Stimulated activated naive CD8-positive, alpha-beta T cell treated with anti-CD3 and anti-CD28 coated beads, Interleukin-15, Interleukin-2, amounts not matched to agents 100 ng/mL and 50 ng/mL, for 24 hours (primary cell): ENCODE results near the gene ZNF681.

Experiments used
- H3K27ac Mint-ChIP-seq: one replicate; pipeline ENCODE4 v1.8.0; 2021; ENCODE audit warnings: mild to moderate bottlenecking, mixed read lengths
- H3K27me3 Mint-ChIP-seq: one replicate; pipeline ENCODE4 v1.8.0; 2021; ENCODE audit warnings: mixed read lengths
- H3K36me3 Mint-ChIP-seq: one replicate; pipeline ENCODE4 v1.8.0; 2021; ENCODE audit warnings: low read depth, mixed read lengths
- H3K4me1 Mint-ChIP-seq: one replicate; pipeline ENCODE4 v1.8.0; 2021; ENCODE audit warnings: low read depth, mixed read lengths
- H3K4me3 Mint-ChIP-seq: one replicate; pipeline ENCODE4 v1.8.0; 2021; ENCODE audit warnings: mild to moderate bottlenecking, mixed read lengths
- H3K9me3 Mint-ChIP-seq: one replicate; pipeline ENCODE4 v1.8.0; 2021; ENCODE audit warnings: mixed read lengths

The ZNF681 gene

DNA sequence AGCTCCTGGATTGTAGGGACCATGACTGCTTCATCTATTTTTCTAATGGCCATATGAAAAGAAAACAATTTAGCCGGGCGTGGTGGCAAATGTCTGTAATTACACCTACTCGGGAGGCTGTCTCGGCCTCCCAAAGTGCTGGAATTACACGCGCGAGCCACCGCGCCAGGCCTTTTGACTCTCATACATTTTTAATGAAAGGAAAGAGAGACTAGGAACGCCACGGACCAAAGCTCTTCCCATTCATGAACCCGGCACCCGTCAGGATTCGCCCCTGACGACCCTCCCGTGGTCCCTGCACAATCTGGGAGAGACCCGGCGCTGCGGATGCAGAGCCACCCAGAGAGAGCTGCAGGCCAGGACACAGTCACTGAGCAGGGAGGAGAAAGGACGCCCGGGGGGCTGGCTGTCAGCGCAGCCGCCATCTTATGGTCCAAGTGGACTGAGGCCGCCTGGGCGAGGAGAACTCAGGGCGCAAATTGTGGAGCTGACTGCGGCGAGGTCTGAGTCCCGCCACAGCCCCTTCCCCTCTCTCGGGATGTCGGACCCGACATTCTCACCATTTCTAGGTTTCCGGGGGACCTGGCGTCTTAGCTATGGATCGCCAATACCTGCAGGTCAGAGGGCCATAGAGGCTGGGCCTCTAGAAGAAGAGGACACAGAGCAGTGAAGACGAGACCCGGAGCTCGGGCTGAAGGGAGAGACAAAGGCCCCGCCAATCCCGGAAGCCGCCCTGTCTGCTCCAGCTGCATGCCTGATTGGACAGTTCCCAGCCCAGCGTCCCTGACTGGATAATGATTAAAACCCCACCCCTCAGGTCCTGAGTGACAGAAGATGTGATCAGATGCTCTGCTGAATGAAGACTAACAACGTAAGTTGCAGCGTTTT is at the start of gene ZNF681:
ZNF681 (minus strand) TSS at position 705 of the 888 bp plus-strand sequence; CDS start at position 563, 142 bp downstream.
- Mint-ChIP-seq H3K27ac (peak within 1 kb of the TSS; percentile 82), H3K36me3 (peaks cover 27% of the 10 kb centered on the region), H3K9me3 (peaks cover 9% of the 10 kb centered on the region), H3K4me1 (peaks cover 28% of the 10 kb centered on the region), H3K4me3 (peak within 1 kb of the TSS; percentile 93), H3K27me3 (no peaks in the 10 kb centered on the region)

- Mint-ChIP-seq H3K4me1 (peaks cover 23% of the 10 kb centered on the region), H3K27ac (no peak overlapping the region), H3K27me3 (no peaks in the 10 kb centered on the region), H3K36me3 (peaks cover 18% of the 10 kb centered on the region), H3K9me3 (no peaks in the 10 kb centered on the region), H3K4me3 (no peak overlapping the region)
These were observed 46.0 kb upstream of the ZNF681 start for GRCh38 chr19:23804676-23805075.

DNA sequence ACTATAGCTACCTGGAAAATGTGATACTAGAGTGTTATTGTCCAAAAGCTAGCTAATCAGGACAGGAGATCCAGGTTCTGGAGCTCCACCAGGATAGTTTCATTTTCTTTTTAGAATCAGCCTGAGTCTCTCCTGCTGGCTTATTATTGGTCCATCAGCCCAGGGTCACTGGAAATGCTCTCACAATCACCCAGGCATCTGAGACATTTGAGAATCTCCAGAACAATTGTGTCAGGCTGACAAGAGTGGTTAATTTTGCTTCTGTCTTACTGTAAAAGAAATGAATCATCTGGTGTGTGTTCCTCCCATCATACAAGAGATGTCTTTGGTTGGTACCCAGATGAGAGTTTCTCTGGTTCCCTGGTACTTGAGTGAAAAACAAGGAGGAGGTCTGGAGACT is 43.6 kb upstream of the ZNF681 start:
- H3K27me3 Mint-ChIP-seq = no peaks in the 10 kb centered on the region
- no peaks in the 10 kb centered on the region for H3K9me3 Mint-ChIP-seq
- peaks cover 31% of the 10 kb centered on the region for H3K4me1 Mint-ChIP-seq
- H3K36me3 Mint-ChIP-seq = peaks cover 7% of the 10 kb centered on the region
- H3K27ac Mint-ChIP-seq = no peak overlapping the region
- H3K4me3 Mint-ChIP-seq = no peak overlapping the region

GRCh38 chr19:23801803-23802202 is 43.1 kb upstream of the ZNF681 start:
- Mint-ChIP-seq H3K27ac (no peak overlapping the region), H3K9me3 (peaks cover 2% of the 10 kb centered on the region), H3K4me3 (no peak overlapping the region), H3K27me3 (no peaks in the 10 kb centered on the region), H3K36me3 (peaks cover 8% of the 10 kb centered on the region), H3K4me1 (peaks cover 31% of the 10 kb centered on the region)

GRCh38 chr19:23800868-23801267 is 42.2 kb upstream of the ZNF681 start:
- H3K36me3 Mint-ChIP-seq = peaks cover 17% of the 10 kb centered on the region
- H3K27me3 Mint-ChIP-seq = no peaks in the 10 kb centered on the region
- peaks cover 31% of the 10 kb centered on the region for H3K4me1 Mint-ChIP-seq
- no peak overlapping the region for H3K27ac Mint-ChIP-seq
- peaks cover 6% of the 10 kb centered on the region for H3K9me3 Mint-ChIP-seq
- no peak overlapping the region for H3K4me3 Mint-ChIP-seq

DNA sequence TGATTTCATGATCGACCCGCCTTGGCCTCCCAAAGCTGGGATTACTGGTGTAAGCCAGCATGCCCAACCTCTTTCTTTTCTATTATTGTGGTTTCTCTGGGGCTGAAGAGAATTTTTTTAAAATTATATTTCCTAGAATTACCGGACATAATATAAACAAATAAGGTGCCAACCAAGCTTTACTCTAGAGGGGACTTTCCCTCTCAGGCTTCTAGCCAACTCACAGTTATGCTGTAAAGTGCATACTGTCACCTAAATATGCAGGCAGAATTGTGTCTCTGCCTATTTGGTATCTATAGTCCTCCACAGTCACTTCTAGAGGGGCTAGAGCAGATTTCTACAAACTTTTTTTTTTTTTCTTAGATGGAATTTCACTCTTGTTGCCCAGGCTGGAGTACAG is 41.6 kb upstream of the ZNF681 start:
- peaks cover 21% of the 10 kb centered on the region for H3K36me3 Mint-ChIP-seq
- H3K9me3 Mint-ChIP-seq = peaks cover 10% of the 10 kb centered on the region
- no peaks in the 10 kb centered on the region for H3K27me3 Mint-ChIP-seq
- H3K4me1 Mint-ChIP-seq = peaks cover 31% of the 10 kb centered on the region
- H3K4me3 Mint-ChIP-seq = no peak overlapping the region
- no peak overlapping the region for H3K27ac Mint-ChIP-seq

- Mint-ChIP-seq H3K36me3 (peaks cover 23% of the 10 kb centered on the region), H3K27ac (peak overlapping the region; percentile 40), H3K4me3 (peak overlapping the region; percentile 2), H3K9me3 (peaks cover 13% of the 10 kb centered on the region), H3K27me3 (no peaks in the 10 kb centered on the region), H3K4me1 (peaks cover 31% of the 10 kb centered on the region)
These were observed 40.6 kb upstream of the ZNF681 start for GRCh38 chr19:23799321-23799720.

DNA sequence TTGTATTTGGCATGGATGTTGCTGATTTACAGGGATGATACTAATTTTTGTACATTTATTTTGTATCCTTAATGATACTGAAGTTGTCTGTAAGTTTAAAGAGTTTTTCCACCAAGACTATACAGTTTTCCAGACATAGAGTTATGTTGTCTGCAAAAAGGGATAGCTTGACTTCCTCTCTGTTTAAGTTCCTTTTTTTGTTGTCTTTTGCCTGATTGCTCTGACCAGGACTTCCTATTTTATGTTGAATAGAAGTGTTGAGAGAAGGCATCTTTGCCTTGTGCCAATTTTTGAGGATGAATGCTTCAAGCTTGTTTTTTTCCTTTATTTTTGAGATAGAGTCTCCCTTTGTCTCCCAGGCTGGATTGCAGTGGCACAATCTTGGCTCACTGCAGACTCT is 36.8 kb upstream of the ZNF681 start:
- Mint-ChIP-seq H3K4me1 (peaks cover 18% of the 10 kb centered on the region), H3K27ac (no peak overlapping the region), H3K27me3 (no peaks in the 10 kb centered on the region), H3K36me3 (peaks cover 23% of the 10 kb centered on the region), H3K9me3 (peaks cover 13% of the 10 kb centered on the region), H3K4me3 (no peak overlapping the region)

- H3K4me3 Mint-ChIP-seq = no peak overlapping the region
- H3K9me3 Mint-ChIP-seq = peaks cover 13% of the 10 kb centered on the region
- H3K36me3 Mint-ChIP-seq = peaks cover 28% of the 10 kb centered on the region
- no peak overlapping the region for H3K27ac Mint-ChIP-seq
- no peaks in the 10 kb centered on the region for H3K27me3 Mint-ChIP-seq
- peaks cover 4% of the 10 kb centered on the region for H3K4me1 Mint-ChIP-seq
These were observed 34.1 kb upstream of the ZNF681 start for GRCh38 chr19:23792784-23793183.

- H3K9me3 Mint-ChIP-seq = peaks cover 7% of the 10 kb centered on the region
- no peak overlapping the region for H3K4me3 Mint-ChIP-seq
- no peak overlapping the region for H3K27ac Mint-ChIP-seq
- H3K4me1 Mint-ChIP-seq = peaks cover 4% of the 10 kb centered on the region
- H3K27me3 Mint-ChIP-seq = no peaks in the 10 kb centered on the region
- peaks cover 23% of the 10 kb centered on the region for H3K36me3 Mint-ChIP-seq
These were observed 32.2 kb upstream of the ZNF681 start for GRCh38 chr19:23790641-23791488.

GRCh38 chr19:23789246-23789645 is 30.6 kb upstream of the ZNF681 start:
- Mint-ChIP-seq H3K4me1 (peaks cover 4% of the 10 kb centered on the region), H3K9me3 (no peaks in the 10 kb centered on the region), H3K36me3 (peaks cover 31% of the 10 kb centered on the region), H3K4me3 (no peak overlapping the region), H3K27ac (no peak overlapping the region), H3K27me3 (no peaks in the 10 kb centered on the region)

GRCh38 chr19:23788411-23788810 is 29.7 kb upstream of the ZNF681 start:
- H3K27me3 Mint-ChIP-seq = no peaks in the 10 kb centered on the region
- H3K4me3 Mint-ChIP-seq = no peak overlapping the region
- peaks cover 39% of the 10 kb centered on the region for H3K36me3 Mint-ChIP-seq
- no peaks in the 10 kb centered on the region for H3K9me3 Mint-ChIP-seq
- no peak overlapping the region for H3K27ac Mint-ChIP-seq
- peaks cover 4% of the 10 kb centered on the region for H3K4me1 Mint-ChIP-seq

GRCh38 chr19:23787106-23787505 is 28.4 kb upstream of the ZNF681 start:
- Mint-ChIP-seq H3K4me3 (no peak overlapping the region), H3K9me3 (no peaks in the 10 kb centered on the region), H3K36me3 (peaks cover 50% of the 10 kb centered on the region), H3K27me3 (no peaks in the 10 kb centered on the region), H3K27ac (no peak overlapping the region), H3K4me1 (no peaks in the 10 kb centered on the region)

GRCh38 chr19:23785982-23786381 is 27.3 kb upstream of the ZNF681 start:
- H3K4me1 Mint-ChIP-seq = no peaks in the 10 kb centered on the region
- no peaks in the 10 kb centered on the region for H3K27me3 Mint-ChIP-seq
- H3K36me3 Mint-ChIP-seq = peaks cover 55% of the 10 kb centered on the region
- peaks cover 3% of the 10 kb centered on the region for H3K9me3 Mint-ChIP-seq
- H3K4me3 Mint-ChIP-seq = no peak overlapping the region
- no peak overlapping the region for H3K27ac Mint-ChIP-seq

GRCh38 chr19:23784274-23784673 is 25.6 kb upstream of the ZNF681 start:
- H3K4me3 Mint-ChIP-seq = no peak overlapping the region
- peaks cover 68% of the 10 kb centered on the region for H3K36me3 Mint-ChIP-seq
- H3K4me1 Mint-ChIP-seq = no peaks in the 10 kb centered on the region
- peaks cover 10% of the 10 kb centered on the region for H3K9me3 Mint-ChIP-seq
- H3K27me3 Mint-ChIP-seq = no peaks in the 10 kb centered on the region
- no peak overlapping the region for H3K27ac Mint-ChIP-seq
